Hepatocyte (in vitro differentiated cells): ENCODE measurements around the gene NMBR.

ENCODE experiments used
- EZH2 ChIP-seq: fragments of 200-600 bp; sonication (generic); IDR thresholded peaks from 2 replicates; pipeline ENCODE4 v1.6.1; 2016; ENCODE audit warnings: antibody characterized with exemption, mild to moderate bottlenecking, borderline replicate concordance
- EZH2phosphoT487 ChIP-seq: fragments of 200-600 bp; sonication (generic); IDR thresholded peaks from one replicate; pipeline ENCODE4 v1.6.1; 2018; ENCODE audit warnings: antibody characterized with exemption, mild to moderate bottlenecking, low read depth, moderate library complexity; ENCODE audit not compliant: unreplicated experiment, severe bottlenecking
- TF ChIP-seq, protein P1 (sequence below): fragments of 200-600 bp; sonication (generic); IDR thresholded peaks from 2 replicates; pipeline ENCODE4 v1.5.1; 2016; ENCODE audit warnings: antibody characterized with exemption, mild to moderate bottlenecking; ENCODE audit not compliant: poor library complexity

DNA sequence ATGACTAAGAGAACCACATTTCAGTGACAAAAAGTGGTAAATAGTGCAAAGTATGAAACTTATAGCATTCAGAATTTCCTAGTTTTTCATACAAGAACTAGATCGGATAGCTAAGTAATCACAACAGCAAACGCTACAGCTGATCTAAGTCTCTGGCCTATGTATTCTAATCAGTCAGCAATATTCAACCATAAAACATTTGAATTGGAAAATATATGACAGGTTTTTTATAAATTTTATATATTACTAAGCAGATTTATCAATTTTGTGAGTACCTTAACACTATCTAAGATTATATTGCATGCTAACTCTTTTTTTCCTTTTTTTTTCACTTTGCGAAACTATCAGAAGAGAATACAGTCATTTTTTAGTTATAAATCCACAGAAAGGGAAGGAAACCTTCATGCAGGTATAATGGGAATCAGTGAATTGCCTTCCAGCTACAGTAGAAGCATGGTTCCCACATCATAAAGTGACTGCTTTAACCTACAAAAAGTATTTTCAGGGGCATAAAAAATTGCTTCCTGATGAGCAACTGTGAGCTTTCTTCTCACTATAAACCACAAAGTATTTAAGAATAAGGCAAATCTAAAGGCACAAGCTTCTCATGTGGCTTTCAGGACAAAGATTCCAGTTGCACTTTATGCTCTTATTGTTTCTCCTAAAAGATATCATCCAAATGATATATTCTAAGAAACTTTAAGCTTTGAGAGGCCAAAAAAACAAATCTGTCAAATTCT lies 88.2 kb downstream of the NMBR start:
- TF ChIP-seq, protein P1, sequence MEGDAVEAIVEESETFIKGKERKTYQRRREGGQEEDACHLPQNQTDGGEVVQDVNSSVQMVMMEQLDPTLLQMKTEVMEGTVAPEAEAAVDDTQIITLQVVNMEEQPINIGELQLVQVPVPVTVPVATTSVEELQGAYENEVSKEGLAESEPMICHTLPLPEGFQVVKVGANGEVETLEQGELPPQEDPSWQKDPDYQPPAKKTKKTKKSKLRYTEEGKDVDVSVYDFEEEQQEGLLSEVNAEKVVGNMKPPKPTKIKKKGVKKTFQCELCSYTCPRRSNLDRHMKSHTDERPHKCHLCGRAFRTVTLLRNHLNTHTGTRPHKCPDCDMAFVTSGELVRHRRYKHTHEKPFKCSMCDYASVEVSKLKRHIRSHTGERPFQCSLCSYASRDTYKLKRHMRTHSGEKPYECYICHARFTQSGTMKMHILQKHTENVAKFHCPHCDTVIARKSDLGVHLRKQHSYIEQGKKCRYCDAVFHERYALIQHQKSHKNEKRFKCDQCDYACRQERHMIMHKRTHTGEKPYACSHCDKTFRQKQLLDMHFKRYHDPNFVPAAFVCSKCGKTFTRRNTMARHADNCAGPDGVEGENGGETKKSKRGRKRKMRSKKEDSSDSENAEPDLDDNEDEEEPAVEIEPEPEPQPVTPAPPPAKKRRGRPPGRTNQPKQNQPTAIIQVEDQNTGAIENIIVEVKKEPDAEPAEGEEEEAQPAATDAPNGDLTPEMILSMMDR = no peak
- TF ChIP-seq EZH2 (no peak), EZH2phosphoT487 (no peak)
